Tongue (tissue), 2 donors: Measurements from ENCODE around the gene CCNK. TPM values are rescaled to one million over a fixed set of nuclear protein-coding genes. Genes with fewer than 3 reads are reported as not detected.
A peak's percentile ranks its signal among the peaks of the same experiment; 100 is the strongest.

Experiments used
- DNase-seq: peaks from one replicate; pipeline ENCODE4 v3.0.0-alpha.2; 2015
- total RNA-seq: library from RNA; depleted of rRNA; stranded (reverse); fragments of >200 nt; gene quantifications from one replicate; pipeline ENCODE4 v1.2.3, GENCODE V29; 2014

The CCNK gene
- total RNA-seq, 1 donor from 2014 or later: 28.5 TPM

DNA sequence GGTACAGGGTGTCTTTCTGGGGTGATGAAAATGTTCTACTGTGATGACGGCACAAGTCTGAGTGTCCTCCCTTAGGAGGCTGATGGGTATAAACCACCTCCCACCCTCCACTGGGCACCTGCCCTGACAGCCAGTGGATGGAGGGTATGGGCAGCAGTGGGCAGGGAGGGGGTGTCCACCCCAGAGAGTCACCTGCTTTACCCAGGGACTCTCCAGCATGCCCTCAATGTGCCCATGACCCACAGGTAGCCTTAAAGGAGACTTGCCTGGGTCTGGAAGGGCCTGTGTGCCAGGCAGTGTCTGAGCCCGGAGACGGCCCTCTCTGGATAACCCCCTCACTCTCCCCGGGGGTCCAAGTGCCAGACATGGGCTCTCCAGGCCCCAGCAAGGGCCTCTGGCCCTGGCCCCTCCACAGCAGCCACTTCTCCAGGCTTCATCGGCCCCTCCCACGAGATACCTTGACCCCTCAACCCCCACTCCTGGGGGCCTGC lies 38.8 kb downstream of the CCNK start:
- no peak for DNase-seq

DNA sequence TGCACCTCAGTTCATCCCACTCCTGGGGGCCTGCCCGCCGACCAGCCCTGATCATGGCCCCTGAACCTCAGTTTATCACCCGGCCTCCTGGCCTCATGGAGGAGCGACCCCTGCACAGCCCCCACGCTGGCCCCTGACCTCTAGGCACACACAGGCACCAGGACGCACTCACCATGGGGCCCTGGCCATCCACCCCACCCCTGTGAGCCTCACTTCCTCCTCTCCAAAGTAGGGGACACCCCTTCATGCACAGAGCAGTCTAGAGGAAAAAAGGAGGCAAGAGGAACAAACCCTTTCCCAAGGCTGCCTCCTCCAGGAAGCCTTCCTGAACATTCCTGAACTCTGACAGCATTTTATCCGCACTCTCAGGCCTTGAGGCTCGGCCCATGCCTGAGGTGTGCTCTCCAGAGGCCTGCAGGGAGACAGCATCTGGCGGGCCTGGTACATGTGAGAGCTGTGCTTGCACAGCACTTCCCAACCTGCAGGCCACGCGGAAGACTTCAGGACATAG lies 39.4 kb downstream of the CCNK start:
- DNase-seq: no peak

DNA sequence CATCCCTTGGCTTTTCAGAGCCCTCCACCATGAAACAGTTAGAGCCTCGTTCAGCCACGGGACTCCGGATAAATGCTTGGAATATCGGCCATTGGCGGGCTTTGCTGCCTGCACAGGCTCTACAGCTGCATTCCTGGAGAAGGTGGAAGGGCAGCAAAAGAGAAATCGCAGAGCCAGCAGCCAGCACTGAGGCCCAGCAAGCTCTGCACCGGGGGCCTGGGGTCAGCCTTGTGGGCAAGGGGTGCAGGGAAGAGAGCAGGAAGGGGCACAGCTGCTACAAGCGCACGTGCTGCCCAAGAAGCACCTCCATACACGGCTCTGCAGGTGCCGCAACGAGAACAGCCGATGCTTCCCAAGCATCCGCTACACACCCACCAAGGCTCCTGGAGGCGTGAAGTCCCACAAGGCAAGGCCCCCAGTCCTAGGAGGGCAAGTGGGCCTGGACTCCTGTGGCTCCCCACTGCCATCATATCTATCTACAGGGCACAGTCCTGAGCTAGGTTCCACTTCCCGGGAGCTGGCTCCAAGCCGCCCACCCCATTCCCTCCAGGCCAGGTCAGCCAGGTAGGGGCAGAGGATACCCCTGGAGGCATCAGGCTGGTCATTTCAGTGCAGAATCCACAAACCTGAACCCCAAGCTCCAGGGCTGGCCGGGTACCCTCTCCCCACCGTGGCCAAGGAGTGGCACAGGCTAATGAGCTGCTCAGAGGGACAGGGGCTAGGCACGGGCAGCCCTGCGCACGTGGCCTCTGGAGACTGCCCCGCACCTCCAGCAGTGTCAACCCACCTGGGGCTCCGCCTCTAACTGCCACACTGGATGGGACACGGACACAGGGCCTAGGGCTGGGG lies 40.2 kb downstream of the CCNK start:
- no peak for DNase-seq

DNA sequence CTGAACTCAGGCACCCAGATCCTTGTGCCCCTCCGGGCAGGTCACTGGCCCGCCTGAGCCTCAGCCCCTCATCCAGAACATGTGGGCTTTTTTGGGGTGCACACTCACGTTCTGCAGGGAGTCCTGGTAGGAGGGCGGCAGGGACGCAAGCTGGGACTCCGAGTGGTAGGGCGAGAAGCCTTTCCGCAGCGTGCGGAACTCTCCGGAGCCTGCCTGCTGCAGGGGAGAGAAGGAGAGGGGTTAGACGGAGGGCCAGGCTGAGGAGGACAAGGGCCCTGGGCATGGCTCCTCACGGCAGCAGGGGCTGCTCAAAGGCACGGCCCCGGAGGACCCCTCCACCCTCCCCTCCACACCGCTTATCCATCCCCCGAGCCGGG lies 40.8 kb downstream of the CCNK start:
- no peak for DNase-seq

DNA sequence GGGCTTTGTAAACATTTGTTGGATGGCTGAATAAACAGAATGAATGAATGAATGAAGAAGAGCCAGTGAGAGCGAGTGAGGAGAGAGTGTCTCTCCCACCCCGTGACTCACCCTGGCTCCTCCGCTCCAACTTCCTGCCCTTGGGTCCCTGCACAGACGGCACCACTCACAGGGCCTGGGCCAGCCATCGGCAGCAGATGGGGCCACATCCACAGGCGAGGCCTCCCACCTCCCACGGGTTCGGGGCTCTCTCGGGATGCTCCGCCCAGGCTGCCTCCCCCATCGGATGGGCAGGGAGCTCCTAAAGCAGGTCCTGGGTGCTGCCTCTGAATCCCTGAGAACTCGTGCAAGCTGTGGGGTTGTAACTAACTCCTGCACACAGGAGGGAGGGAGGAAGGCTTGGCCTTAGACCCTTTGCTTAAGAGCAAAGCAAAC lies 41.3 kb downstream of the CCNK start:
- no peak for DNase-seq

DNA sequence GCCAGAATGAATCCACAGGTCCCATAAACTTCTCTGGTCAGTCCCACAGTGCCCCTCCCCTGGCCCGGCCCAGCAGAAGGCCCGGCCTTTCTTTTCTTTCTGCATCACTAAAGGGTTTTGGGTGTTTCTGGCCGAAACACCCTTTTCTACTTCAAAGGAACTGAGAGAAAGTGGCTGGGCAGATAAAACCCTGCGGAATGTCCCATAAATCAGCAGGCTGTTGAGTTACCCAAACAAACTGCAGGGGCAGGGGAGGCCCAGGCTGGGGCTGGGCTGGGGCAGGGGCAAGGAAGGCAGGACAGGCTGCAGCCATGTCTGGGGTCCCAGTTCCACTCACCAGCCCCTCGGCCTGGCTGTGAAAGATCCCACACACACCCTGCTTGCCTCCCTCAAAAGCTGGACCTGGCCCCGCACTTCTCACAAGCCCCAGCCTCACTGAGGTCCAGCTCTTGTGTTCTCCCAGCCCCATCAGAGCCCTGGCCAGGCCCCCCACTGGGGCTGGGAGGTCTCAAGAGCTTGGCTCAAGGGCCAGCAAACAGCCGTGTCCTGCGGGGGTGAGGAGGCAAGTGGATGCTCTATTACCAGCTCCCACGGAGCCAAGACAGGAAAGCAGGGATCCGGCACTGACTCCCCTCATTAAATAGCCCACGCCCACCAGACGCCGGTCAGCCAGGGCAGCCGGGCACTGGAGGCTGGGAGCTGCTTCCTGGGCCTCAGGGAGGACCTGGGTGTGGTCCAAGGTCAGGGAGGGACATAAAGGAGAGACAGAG lies 41.9 kb downstream of the CCNK start:
- no peak for DNase-seq

DNA sequence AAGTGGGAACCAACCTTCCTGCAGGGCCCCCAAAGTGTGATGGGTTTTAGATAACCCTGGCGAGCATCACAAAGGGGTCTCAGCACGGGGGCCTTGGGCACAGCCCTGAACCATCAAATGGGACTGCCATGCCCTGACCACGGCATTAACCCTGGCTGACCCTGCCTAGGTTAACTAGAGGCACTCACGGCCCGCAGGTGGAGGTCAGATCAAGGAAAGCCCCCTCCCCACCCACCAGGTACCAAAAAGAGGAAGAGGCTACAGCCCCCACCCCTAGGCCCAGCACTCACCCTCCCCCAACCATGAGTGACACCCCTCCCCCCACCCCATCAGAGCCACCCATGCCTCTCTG lies 42.5 kb downstream of the CCNK start:
- no peak for DNase-seq

DNA sequence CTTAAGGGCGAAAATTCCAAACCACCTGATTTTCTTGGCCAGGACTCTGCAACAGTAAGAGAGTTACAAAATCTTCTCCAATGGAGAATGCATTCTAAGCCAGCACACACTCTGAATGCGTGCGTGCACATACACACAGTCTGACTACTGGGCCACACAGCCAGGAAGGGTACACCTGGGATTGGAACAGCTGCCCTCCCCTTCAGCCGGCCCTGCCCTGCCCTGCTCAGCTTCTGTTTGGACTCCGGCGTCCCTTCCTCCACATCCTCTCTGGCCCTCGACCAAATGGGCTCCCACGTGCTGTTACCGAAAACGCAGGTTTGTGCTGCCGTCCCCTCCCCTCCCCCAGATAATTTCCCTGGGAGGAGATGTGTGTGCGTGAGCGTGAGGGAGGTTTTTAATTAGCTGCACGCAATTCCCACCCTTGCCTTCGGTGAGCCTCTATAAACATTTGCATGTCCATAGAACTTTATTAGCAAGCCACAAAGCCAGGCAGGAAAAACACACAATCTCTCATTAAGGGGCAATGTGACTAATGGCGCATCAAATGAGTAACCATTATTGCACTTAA lies 43.0 kb downstream of the CCNK start:
- no peak for DNase-seq

DNA sequence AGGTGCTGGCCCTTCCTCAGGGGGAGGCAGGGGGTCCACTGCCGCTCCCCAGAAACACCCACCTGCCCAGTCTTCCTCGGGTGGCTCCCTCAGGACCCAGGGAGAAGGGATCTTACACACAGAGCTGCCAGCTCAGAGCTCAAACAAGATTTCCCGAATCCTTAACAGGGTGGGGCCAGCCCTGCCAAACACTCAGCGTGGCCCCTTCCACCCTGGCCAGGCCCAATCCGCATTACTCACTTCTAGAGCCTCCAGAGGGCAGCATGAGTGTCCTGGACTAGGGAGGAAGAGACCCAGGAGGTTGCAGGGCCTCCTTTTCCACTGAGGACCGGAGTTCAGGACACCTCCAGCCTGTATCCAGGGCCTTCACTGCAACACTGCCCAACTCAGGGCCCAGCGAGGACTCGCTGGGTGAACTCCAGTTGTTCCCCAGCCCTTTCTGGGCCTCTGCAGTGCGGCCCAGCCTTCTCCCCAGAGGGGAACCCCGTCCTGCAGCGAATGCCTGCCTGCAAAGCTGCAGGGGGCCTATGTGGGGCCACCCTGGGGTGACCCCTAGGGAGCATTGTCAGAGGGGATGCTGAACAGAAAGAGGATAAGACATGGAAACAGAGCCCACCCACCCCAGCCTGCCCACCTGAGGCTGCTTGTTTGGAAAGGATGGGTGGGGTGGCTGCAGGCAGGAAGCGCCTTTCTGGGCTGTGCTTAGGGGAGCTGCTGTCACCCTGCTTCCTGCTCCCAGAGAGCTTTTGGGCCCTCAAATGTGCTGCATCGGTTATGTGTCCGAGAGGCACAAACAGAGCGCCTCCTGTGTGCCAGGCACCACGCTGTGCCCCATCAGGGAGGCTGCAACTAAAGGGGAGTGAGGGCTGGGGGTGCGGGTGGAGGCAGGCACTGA lies 43.8 kb downstream of the CCNK start:
- DNase-seq: peak; percentile 29

DNA sequence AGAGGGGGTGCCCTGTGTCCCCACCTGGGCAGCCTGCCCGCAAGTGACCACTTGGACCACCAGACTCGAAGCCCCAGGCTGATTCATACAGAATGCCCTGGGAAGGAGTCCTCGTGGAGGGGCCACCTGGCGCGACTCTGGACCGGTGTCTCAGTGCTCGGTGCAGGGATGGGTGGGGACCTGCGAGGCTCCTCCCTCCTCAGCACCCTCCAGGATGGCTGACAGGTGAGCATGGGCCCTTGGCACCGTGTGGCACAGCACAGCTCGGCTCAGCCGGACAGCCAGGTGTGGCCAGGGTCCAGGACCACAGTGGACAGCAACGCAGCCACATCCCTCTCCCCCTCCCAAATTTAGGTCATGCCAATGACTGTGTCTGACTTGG lies 44.5 kb downstream of the CCNK start:
- DNase-seq: no peak

DNA sequence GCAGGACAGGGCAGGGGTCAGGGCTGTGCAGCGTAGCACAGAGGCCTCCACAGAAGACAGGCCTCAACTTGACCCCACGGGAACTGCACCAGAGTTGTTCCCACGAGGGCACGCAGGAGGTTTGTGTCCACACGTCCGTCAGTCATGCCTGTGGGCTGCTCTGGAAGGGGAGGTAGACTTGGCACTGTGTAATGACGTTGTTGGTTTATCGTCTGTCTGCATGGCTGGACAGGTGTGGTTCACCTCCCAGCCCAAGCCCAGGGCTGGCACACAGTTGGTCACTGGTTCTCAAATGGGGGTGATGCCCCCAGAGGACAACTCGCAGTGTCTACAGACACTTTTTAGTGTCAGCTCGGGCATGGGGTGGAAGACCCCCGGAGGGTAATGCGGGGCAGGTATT lies 45.8 kb downstream of the CCNK start:
- DNase-seq: no peak

DNA sequence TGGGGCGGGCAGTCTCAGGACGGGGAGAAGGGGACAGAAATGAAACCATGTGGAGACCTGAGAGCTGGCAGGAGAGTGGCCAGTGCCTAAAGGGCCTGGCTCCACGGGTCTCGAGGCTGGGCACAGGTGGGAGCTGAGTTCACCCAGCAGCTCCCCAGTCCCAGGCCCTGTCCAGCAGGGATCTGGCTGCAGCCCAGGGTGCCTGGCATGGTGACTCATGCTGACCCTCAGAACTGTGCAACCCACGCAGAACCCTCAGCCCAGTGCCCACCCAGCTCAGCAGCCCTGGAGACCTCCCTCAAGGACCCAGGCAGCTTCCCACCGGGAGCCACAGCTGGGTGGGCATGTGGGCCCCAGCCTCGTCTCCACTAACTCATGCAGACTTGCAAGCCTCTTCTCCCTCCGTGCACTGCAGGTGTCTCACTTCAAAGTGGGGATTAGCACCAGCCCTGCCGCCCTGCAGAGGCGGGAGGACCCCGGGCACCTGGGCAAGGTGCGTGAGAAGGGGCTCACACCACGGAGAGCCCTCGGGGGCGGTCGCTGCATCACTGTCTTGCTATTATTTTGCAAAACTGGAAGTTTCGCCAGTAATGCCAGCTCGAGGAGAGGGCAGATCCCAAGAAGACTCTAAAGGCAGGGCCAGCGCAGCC lies 46.3 kb downstream of the CCNK start:
- DNase-seq: no peak

DNA sequence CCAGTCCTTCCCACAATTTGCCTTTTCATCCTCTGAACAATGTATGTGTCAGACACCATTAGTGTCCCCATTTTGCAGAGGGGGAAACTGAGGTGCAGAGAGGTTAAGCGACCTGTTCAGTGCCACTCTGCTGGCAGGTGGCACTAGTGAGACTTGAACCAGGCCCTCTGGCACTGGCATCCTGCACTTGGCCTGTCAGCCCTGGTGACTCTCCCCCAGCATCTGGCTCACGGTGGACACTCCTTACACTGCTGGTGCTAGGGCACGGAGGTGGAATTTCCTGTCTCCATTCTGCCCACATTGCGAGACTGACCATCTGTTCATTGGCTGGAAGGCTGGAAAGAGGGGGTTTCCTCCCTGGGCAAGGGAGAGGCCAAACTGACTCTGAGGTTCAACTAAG lies 48.7 kb downstream of the CCNK start:
- no peak for DNase-seq

DNA sequence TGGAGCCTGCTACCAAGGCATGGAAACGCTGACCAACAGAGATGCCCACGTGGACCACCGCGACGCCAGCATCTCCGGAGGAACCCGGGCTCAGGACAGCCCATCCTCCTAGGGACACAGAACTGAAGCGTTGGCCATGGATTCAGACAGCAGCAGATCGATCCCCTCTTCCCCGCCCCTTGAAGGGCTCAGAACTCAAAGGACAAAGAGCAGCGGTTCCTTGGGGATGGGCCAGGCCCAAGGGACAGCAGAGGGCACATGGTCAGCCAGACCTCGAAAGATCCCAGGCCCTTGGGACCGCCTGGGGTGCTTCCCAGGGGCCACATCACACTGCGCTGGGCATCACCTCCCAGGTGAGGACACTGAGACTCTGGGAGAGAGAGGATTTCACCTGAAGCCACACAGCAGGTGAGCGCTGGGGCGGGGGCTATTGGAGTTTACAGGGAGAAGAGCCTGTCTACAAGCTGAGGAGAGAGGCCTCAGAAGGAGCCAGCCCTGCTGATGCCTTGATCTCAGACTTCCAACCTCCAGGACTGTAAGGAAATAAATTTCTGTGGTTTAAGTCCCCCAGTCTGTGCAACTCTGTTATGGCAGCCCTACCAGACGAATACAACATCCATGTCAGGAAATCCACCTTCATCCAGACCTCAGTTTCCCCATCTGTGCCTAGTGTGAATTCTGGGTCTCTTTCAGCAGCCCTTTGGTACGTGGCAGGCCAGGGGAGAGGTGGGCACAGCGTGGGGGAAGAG lies 49.4 kb downstream of the CCNK start:
- no peak for DNase-seq

DNA sequence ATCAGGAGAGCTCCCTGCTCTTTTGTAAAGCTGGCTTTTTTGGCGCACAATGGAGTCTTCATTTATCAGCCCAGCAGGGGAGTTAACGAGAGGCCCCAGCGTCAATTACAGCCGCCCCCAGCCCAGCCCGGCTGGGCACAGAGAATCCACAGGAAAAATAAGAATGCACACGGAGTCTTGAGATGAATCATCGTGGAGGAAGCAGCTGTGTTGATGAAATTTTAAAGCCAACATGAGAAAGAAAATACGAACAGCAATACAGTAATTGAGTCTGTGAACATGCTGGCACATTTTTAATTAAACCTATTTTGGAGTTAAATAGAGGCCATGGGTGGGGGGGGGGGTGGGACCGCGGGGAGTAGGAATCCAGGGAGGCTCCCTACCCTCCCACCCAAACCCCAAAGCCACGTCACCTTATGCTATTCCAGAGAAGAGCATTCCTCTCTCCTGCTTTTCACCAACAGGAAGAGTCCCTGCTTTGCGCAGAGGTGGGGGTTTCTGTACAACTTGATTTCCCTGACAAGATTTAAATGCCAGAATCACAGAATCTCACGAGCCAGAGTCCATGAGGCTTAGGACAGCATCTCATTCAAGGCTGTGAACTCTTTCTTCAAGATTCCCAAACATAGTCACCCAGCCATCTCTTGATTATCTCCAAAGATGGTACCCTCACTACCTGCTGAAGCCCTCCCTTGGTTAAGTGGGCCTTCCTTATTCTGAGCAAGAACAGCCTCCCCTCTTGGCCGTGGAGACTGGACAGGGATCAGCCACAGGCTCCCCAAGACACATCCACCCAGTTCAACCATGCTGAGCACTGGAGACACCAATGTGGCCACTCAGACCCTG lies 50.3 kb downstream of the CCNK start:
- DNase-seq: peak; percentile 35

DNA sequence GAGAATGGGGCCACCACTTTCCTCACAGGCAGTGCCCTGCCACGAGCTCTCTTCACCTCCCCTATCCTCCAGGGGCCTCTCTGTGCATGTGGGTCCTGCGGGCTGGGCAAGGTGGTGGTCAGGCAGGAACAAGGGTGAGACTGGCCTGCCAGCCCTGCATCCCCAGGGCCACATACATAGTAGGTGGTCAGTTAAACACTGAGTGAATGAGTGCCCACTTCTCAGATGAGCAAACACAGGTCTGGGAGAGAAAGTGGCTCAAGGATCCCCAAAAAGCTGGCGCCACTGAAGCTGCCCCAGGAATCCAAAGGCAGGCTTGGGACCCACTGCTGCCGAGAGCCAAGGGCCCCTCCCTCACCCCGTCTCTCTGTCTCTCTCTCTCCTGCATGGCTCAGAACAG lies 51.1 kb downstream of the CCNK start:
- DNase-seq: no peak

DNA sequence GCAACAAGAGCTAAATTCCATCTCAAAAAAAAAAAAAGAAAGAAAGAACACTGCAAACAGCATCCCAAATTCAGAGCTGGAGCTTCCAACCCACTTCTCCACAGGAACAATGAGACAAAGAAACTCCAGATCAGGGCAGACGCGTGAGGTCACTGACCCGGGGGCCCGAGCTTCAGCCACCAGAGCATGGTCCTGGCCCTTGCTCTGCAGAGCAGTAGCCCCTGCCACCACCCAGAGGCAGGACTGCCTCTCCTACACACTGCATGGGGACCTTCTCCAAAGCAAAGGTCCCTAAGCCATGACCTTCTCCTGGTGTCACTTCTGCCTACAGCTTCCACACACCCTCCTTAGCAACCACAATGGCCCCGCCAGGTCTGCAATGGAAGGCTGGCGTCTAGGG lies 53.1 kb downstream of the CCNK start:
- no peak for DNase-seq

DNA sequence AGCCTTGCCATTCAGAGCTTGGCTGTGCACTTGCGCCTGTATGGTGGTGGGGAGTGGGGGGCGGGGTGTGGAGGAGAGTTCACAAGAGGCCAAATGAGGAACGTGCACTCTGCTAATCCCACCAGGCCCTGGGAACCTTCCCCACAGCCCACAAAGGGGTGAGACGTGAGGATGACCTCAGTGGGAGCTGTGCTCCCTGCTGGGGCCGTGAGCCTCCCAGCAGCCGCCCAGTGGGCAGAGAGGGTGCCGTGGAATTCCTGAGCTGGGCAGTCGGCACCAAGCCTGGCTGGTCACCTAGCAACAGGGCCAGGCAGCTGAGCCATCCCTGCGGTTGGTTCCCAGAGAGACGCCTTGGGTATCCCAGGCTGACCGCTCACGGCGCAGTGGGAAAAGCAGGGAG lies 53.7 kb downstream of the CCNK start:
- no peak for DNase-seq

DNA sequence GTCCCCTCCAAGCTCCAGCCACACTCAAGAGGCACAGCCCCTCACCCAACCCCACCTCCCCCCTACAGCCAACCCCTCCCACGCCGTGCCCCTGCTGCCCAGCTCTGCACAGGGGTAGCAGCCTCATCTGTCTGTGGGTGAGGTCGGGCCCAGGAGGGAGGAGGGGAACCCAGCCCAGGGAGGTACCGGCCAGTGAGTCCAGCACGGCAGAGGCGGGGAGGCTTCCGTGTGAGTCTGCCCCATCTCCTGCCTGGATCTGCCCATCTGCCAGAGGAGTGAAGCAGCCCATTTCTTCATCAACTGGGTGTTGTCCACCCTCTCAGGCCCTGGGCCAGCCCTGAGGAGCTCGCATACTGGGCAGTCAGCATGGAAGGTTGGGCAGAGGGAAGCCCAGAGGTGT lies 54.2 kb downstream of the CCNK start:
- no peak for DNase-seq
